Hepatocyte (in vitro differentiated cells): ENCODE data around the gene PPM1H.

Source experiments
- CTCF ChIP-seq: fragments of 200-600 bp; sonication (generic); IDR thresholded peaks from 2 replicates; pipeline ENCODE4 v1.5.1; 2016; ENCODE audit warnings: antibody characterized with exemption, mild to moderate bottlenecking; ENCODE audit not compliant: poor library complexity
- EZH2 ChIP-seq: fragments of 200-600 bp; sonication (generic); IDR thresholded peaks from 2 replicates; pipeline ENCODE4 v1.6.1; 2016; ENCODE audit warnings: antibody characterized with exemption, mild to moderate bottlenecking, borderline replicate concordance
- EZH2phosphoT487 ChIP-seq: fragments of 200-600 bp; sonication (generic); IDR thresholded peaks from one replicate; pipeline ENCODE4 v1.6.1; 2018; ENCODE audit warnings: antibody characterized with exemption, mild to moderate bottlenecking, low read depth, moderate library complexity; ENCODE audit not compliant: unreplicated experiment, severe bottlenecking

DNA sequence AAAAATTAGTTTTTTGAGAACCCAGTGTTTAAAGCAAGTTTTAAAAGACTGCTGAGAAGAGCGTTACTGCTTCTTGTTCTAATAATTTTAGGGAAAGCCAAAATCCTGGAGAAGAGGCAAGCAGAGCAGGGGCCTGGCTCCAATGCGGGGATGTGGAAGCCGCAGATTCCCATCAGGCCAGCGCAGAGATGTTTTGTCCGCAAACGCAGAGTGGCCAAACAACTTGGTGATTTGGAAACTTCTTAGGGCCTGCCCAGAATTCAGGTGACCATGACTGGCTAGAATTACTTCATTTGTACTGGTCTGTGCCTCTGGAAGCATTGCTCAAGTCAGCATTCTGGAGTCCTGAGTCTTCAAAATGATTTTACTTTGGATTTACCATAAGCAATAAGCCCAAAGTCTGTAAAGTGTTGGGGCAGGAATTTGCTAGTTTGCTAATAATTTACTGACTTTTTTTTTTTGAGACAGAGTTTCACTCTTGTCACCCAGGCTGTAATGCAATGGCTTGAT, 208.4 kb downstream of the PPM1H start:
- no peak for TF ChIP-seq CTCF
- TF ChIP-seq EZH2, result no peak
- TF ChIP-seq EZH2phosphoT487, result no peak
